MM.1S (cell line): ENCODE results near the gene ARMC8.

ENCODE experiments used
- DNase-seq: peaks from one replicate; pipeline ENCODE4 v3.0.0-alpha.2; 2015
- H2AFZ ChIP-seq: fragments of 300-600 bp; sonication (generic); 2 replicates; pipeline ENCODE4 v1.6.0; 2016; ENCODE audit warnings: antibody characterized with exemption, low read length
- H3F3A ChIP-seq: fragments of 300-600 bp; sonication (generic); 2 replicates; pipeline ENCODE4 v1.6.1; 2016; ENCODE audit warnings: mild to moderate bottlenecking, antibody characterized with exemption, low read length, moderate library complexity, mixed read lengths; ENCODE audit not compliant: insufficient read depth
- H3K27ac ChIP-seq: fragments of 300-600 bp; sonication (generic); 2 replicates; pipeline ENCODE4 v1.5.1; 2016; ENCODE audit warnings: mild to moderate bottlenecking, low read length
- H3K27me3 ChIP-seq: fragments of 300-600 bp; sonication (generic); replicated peaks from 2 replicates; pipeline ENCODE4 v1.6.0; 2016; ENCODE audit warnings: low read length; ENCODE audit not compliant: insufficient read depth
- H3K36me3 ChIP-seq: fragments of 300-600 bp; sonication (generic); replicated peaks from 2 replicates; pipeline ENCODE4 v1.6.1; 2016; ENCODE audit warnings: mild to moderate bottlenecking, low read length, mixed read lengths; ENCODE audit not compliant: insufficient read depth
- H3K4me1 ChIP-seq: fragments of 300-600 bp; sonication (generic); 2 replicates; pipeline ENCODE4 v1.6.1; 2016; ENCODE audit warnings: low read length, mixed read lengths
- H3K4me2 ChIP-seq: fragments of 300-600 bp; sonication (generic); 2 replicates; pipeline ENCODE4 v1.6.0; 2016; ENCODE audit warnings: low read depth, low read length
- H3K4me3 ChIP-seq: fragments of 300-600 bp; sonication (generic); 2 replicates; pipeline ENCODE4 v1.5.1; 2016; ENCODE audit warnings: low read length, mixed read lengths
- H3K79me2 ChIP-seq: fragments of 300-600 bp; sonication (generic); 2 replicates; pipeline ENCODE4 v1.6.1; 2016; ENCODE audit warnings: mixed run types, low read length, mixed read lengths
- H3K9ac ChIP-seq: fragments of 300-600 bp; sonication (generic); 2 replicates; pipeline ENCODE4 v1.6.1; 2016; ENCODE audit warnings: low read length, mixed read lengths
- H3K9me2 ChIP-seq: fragments of 300-600 bp; sonication (generic); replicated peaks from 2 replicates; pipeline ENCODE4 v1.6.1; 2016; ENCODE audit warnings: mild to moderate bottlenecking, low read length, mixed read lengths; ENCODE audit not compliant: insufficient read depth
- H3K9me3 ChIP-seq: fragments of 300-600 bp; sonication (generic); replicated peaks from 2 replicates; pipeline ENCODE4 v1.6.1; 2016; ENCODE audit warnings: mild to moderate bottlenecking, low read length, mixed read lengths; ENCODE audit not compliant: insufficient read depth
- H4K20me1 ChIP-seq: fragments of 300-600 bp; sonication (generic); 2 replicates; pipeline ENCODE4 v1.6.1; 2016; ENCODE audit warnings: mild to moderate bottlenecking, low read length, moderate library complexity, mixed read lengths; ENCODE audit not compliant: insufficient read depth
- CTCF ChIP-seq: fragments of 300-600 bp; sonication (generic); IDR thresholded peaks from 2 replicates; pipeline ENCODE4 v1.5.1; 2016; ENCODE audit warnings: antibody characterized with exemption, low read length, mixed read lengths
- EZH2 ChIP-seq: fragments of 300-600 bp; sonication (generic); optimal IDR thresholded peaks from 2 replicates; pipeline ENCODE3; 2017; ENCODE audit warnings: low read depth, mild to moderate bottlenecking, antibody characterized with exemption, low read length, mixed read lengths
- EZH2phosphoT487 ChIP-seq: fragments of 300-600 bp; sonication (generic); IDR thresholded peaks from 2 replicates; pipeline ENCODE4 v1.6.1; 2018; ENCODE audit warnings: antibody characterized with exemption, low read length

ARMC8 gene

GRCh38 chr3:138232705-138233364 is 45.7 kb downstream of the ARMC8 start:
- no peak for DNase-seq
- Histone ChIP-seq H3K4me2 (no peak overlapping the region), H3K36me3 (peaks cover 4% of the 10 kb centered on the region), H3K27ac (no peak overlapping the region), H3K79me2 (no peaks in the 10 kb centered on the region), H3K27me3 (no peaks in the 10 kb centered on the region), H4K20me1 (no peaks in the 10 kb centered on the region), H2AFZ (no peak overlapping the region), H3K4me3 (no peak overlapping the region), H3K9ac (no peak overlapping the region), H3F3A (no peaks in the 10 kb centered on the region), H3K4me1 (no peaks in the 10 kb centered on the region), H3K9me3 (no peaks in the 10 kb centered on the region), H3K9me2 (no peaks in the 10 kb centered on the region)
- TF ChIP-seq CTCF (no peak), EZH2 (no peak), EZH2phosphoT487 (no peak)

- no peaks in the 10 kb centered on the region for H3K4me1 ChIP-seq
- no peaks in the 10 kb centered on the region for H4K20me1 ChIP-seq
- no peak overlapping the region for H3K27ac ChIP-seq
- H3K9ac ChIP-seq, result no peak overlapping the region
- no peak overlapping the region for H3K4me3 ChIP-seq
- no peaks in the 10 kb centered on the region for H3F3A ChIP-seq
- no peaks in the 10 kb centered on the region for H3K9me2 ChIP-seq
- no peaks in the 10 kb centered on the region for H3K27me3 ChIP-seq
- peaks cover 4% of the 10 kb centered on the region for H3K36me3 ChIP-seq
- TF ChIP-seq EZH2phosphoT487 (no peak), EZH2 (no peak), CTCF (no peak)
- H2AFZ ChIP-seq, result no peak overlapping the region
- DNase-seq, result no peak
- no peaks in the 10 kb centered on the region for H3K79me2 ChIP-seq
- H3K4me2 ChIP-seq, result no peak overlapping the region
- no peaks in the 10 kb centered on the region for H3K9me3 ChIP-seq
Measured at GRCh38 chr3:138234401-138235179, 47.5 kb downstream of the ARMC8 start.

GRCh38 chr3:138238711-138239110 is 51.6 kb downstream of the ARMC8 start:
- H3K27ac ChIP-seq, result no peak overlapping the region
- H3K27me3 ChIP-seq, result no peaks in the 10 kb centered on the region
- no peak for DNase-seq
- no peaks in the 10 kb centered on the region for H4K20me1 ChIP-seq
- peaks cover 4% of the 10 kb centered on the region for H3K36me3 ChIP-seq
- H3K4me1 ChIP-seq, result no peaks in the 10 kb centered on the region
- no peak overlapping the region for H3K9ac ChIP-seq
- no peak overlapping the region for H3K4me3 ChIP-seq
- H3K9me3 ChIP-seq, result no peaks in the 10 kb centered on the region
- no peaks in the 10 kb centered on the region for H3K79me2 ChIP-seq
- no peak overlapping the region for H2AFZ ChIP-seq
- no peaks in the 10 kb centered on the region for H3K9me2 ChIP-seq
- H3K4me2 ChIP-seq, result no peak overlapping the region
- TF ChIP-seq EZH2 (no peak), CTCF (no peak), EZH2phosphoT487 (no peak)
- H3F3A ChIP-seq, result no peaks in the 10 kb centered on the region
